Measurements from ENCODE around the gene TRMT44. TPM values are rescaled to one million over a fixed set of nuclear protein-coding genes. Genes with fewer than 3 reads are reported as not detected.

Gene TRMT44
- total RNA-seq, 1 experiment from 2014 or later: 25.8 TPM

GRCh38 chr4:8497762-8498161 is 57.2 kb downstream of the TRMT44 start:
- H3K4me1 ChIP-seq (ENCODE audit: control insufficient read depth in 1 of 2, insufficient read depth in 2 of 2, low read length in 2 of 2): no peaks in the 10 kb centered on the region
- H3K9me2 ChIP-seq (ENCODE audit: insufficient read depth): no peaks in the 10 kb centered on the region
- ChIA-PET POLR2A (no interaction called here), CTCF (interaction anchor here (1.2 kb wide), 1 partner anchor 29 kb away, joined by 4 read pairs; no protein-coding TSS in a partner anchor), RAD21 (ENCODE audit: low non-redundant PET in 1 of 2, low total read pairs in 2 of 2, uncharacterized antibody in 2 of 2, unreplicated experiment in 2 of 2) (no interaction called here)
- no peak overlapping the region for H3K4me3 ChIP-seq (replicated peaks in 1 of 2; ENCODE audit: low read depth in 1 of 2, low read length in 2 of 2)
- TF ChIP-seq POLR2AphosphoS5 (IDR thresholded peaks at IDR 0.05; ENCODE audit: low read depth, low read length) (no peak), FOSL1 (IDR thresholded peaks at IDR 0.05; ENCODE audit: low read depth) (no peak), REST (IDR thresholded peaks at IDR 0.05; ENCODE audit: low read depth) (no peak), CTCF (IDR thresholded peaks at IDR 0.05 in 2 of 3, conservative IDR thresholded peaks at IDR 0.05 in 1 of 3; ENCODE audit: borderline replicate concordance in 1 of 3, insufficient read depth in 1 of 3, low read depth in 2 of 3, low read length in 2 of 3) (no peak), EGR1 (IDR thresholded peaks at IDR 0.05; ENCODE audit: low read depth) (no peak), ELF1 (IDR thresholded peaks at IDR 0.05; ENCODE audit: borderline replicate concordance, low read depth) (no peak), EZH2phosphoT487 (IDR thresholded peaks at IDR 0.05; ENCODE audit: borderline replicate concordance) (no peak), ZBTB33 (IDR thresholded peaks at IDR 0.05; ENCODE audit: extremely low read depth, insufficient replicate concordance, low read length) (no peak), POLR2A (IDR thresholded peaks at IDR 0.05; ENCODE audit: borderline replicate concordance, extremely low read depth, insufficient read depth, insufficient read length) (no peak), ZNF274 (IDR thresholded peaks at IDR 0.05; ENCODE audit: low read depth, low read length) (no peak), SRF (IDR thresholded peaks at IDR 0.05; ENCODE audit: low read depth) (no peak), CEBPB (IDR thresholded peaks at IDR 0.05; ENCODE audit: low read depth) (no peak), YY1 (IDR thresholded peaks at IDR 0.05; ENCODE audit: extremely low read depth, insufficient replicate concordance, low read depth, low read length) (no peak), SP1 (IDR thresholded peaks at IDR 0.05; ENCODE audit: low read depth) (no peak), RAD21 (IDR thresholded peaks at IDR 0.05; ENCODE audit: low read depth) (no peak), TCF7L2 (IDR thresholded peaks at IDR 0.05; ENCODE audit: borderline replicate concordance, extremely low read depth, insufficient read depth, insufficient read length) (no peak), ATF3 (IDR thresholded peaks at IDR 0.05) (no peak), MAX (IDR thresholded peaks at IDR 0.05) (no peak), EZH2 (IDR thresholded peaks at IDR 0.05) (no peak), ZFX (IDR thresholded peaks at IDR 0.05) (no peak)
- H2AFZ ChIP-seq (ENCODE audit: low read depth, low read length, poor library complexity, severe bottlenecking): no peak overlapping the region
- BruUV-seq (replicated peaks): no TSS peak
- H3K36me3 ChIP-seq (ENCODE audit: control insufficient read depth in 1 of 2, insufficient read depth in 2 of 2, low read length in 2 of 2): no peaks in the 10 kb centered on the region
- 0 out of 2 replicates have a peak, but pooled peaks cover 3% of the 10 kb centered on the region for H3K27me3 ChIP-seq (ENCODE audit: insufficient read depth, low read length)
- DNase-seq (ENCODE audit: low read depth, low spot score) (no peak), ATAC-seq (no peak)
- H3K27ac ChIP-seq (ENCODE audit: low read depth, low read length): no peak overlapping the region
- no peak overlapping the region for H3K9ac ChIP-seq (ENCODE audit: low read length)
- H3K9me3 ChIP-seq (ENCODE audit: control insufficient read depth in 1 of 2, insufficient read depth in 1 of 2, low read depth in 1 of 2, low read length in 2 of 2): no peaks in the 10 kb centered on the region
- no peaks in the 10 kb centered on the region for H4K20me1 ChIP-seq (ENCODE audit: insufficient read depth)
- H3K79me2 ChIP-seq (ENCODE audit: insufficient read depth, low read length): no peaks in the 10 kb centered on the region
- H3K4me2 ChIP-seq (ENCODE audit: low read length): no peak overlapping the region
- intact Hi-C loops (cut with micrococcal nuclease): no loop called here
